ENCODE results near the gene KCNH4. TPM values are rescaled to one million over a fixed set of nuclear protein-coding genes. Genes with fewer than 3 reads are reported as not detected.

Gene KCNH4
- total and polyA plus RNA-seq, 2 of the 13 experiments (the other 11 are each of a cell fraction or from before 2014, with no cell fraction given) = 0.01 to 0.09 TPM

- ChIA-PET POLR2A (no interaction called here), CTCF (ENCODE audit: low intra/inter-chr PET ratio, low total read pairs) (no interaction called here)
- no peak overlapping the region for H3K9ac ChIP-seq (ENCODE audit: insufficient read depth, low read depth, low read length)
- FAIRE-seq = no peak
- TF ChIP-seq ZNF431 (CRISPR knock-in tag; IDR thresholded peaks at IDR 0.05; ENCODE audit: borderline replicate concordance, low read depth) (no peak), MLLT10 (CRISPR knock-in tag; IDR thresholded peaks at IDR 0.05) (no peak), PBX3 (CRISPR knock-in tag; IDR thresholded peaks at IDR 0.05; ENCODE audit: borderline replicate concordance) (no peak), RELA (CRISPR knock-in tag; IDR thresholded peaks at IDR 0.05) (no peak), POGZ (CRISPR knock-in tag; IDR thresholded peaks at IDR 0.05) (no peak), XBP1 (CRISPR knock-in tag; IDR thresholded peaks at IDR 0.05) (no peak), CBX5 (CRISPR knock-in tag; IDR thresholded peaks at IDR 0.05; ENCODE audit: borderline replicate concordance) (no peak)
- TF ChIP-seq, protein P1, sequence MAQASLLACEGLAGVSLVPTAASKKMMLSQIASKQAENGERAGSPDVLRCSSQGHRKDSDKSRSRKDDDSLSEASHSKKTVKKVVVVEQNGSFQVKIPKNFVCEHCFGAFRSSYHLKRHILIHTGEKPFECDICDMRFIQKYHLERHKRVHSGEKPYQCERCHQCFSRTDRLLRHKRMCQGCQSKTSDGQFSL (CRISPR knock-in tag; IDR thresholded peaks at IDR 0.05) = no peak
- TF ChIP-seq, protein P2, sequence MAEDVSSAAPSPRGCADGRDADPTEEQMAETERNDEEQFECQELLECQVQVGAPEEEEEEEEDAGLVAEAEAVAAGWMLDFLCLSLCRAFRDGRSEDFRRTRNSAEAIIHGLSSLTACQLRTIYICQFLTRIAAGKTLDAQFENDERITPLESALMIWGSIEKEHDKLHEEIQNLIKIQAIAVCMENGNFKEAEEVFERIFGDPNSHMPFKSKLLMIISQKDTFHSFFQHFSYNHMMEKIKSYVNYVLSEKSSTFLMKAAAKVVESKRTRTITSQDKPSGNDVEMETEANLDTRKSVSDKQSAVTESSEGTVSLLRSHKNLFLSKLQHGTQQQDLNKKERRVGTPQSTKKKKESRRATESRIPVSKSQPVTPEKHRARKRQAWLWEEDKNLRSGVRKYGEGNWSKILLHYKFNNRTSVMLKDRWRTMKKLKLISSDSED (CRISPR knock-in tag; IDR thresholded peaks at IDR 0.05) = no peak
- TF ChIP-seq, protein P3, sequence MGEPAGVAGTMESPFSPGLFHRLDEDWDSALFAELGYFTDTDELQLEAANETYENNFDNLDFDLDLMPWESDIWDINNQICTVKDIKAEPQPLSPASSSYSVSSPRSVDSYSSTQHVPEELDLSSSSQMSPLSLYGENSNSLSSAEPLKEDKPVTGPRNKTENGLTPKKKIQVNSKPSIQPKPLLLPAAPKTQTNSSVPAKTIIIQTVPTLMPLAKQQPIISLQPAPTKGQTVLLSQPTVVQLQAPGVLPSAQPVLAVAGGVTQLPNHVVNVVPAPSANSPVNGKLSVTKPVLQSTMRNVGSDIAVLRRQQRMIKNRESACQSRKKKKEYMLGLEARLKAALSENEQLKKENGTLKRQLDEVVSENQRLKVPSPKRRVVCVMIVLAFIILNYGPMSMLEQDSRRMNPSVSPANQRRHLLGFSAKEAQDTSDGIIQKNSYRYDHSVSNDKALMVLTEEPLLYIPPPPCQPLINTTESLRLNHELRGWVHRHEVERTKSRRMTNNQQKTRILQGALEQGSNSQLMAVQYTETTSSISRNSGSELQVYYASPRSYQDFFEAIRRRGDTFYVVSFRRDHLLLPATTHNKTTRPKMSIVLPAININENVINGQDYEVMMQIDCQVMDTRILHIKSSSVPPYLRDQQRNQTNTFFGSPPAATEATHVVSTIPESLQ (CRISPR knock-in tag; conservative IDR thresholded peaks at IDR 0.05) = no peak
- peaks cover 61% of the 10 kb centered on the region for H3K79me2 ChIP-seq (ENCODE audit: insufficient read depth, low read length)
- no peak overlapping the region for H3K4me3 ChIP-seq (replicated peaks in 1 of 3; ENCODE audit: insufficient read depth in 1 of 3, low read depth in 2 of 3, low read length in 3 of 3)
- no peak for DNase-seq (ENCODE audit: low spot score)
- H3K4me1 ChIP-seq (ENCODE audit: insufficient read depth, low read length) = peaks cover 28% of the 10 kb centered on the region
- in situ Hi-C loops (cut with HindIII; ENCODE audit: extremely low pct_ligation_motif_present, low pct_unique_long_range_greater_than_20kb) = no loop called here
- no peak overlapping the region for H3K4me2 ChIP-seq (ENCODE audit: low read depth, low read length)
- no TSS peak for BruUV-seq (replicated peaks)
- H4K20me1 ChIP-seq (ENCODE audit: insufficient read depth, low read length) = peaks cover 4% of the 10 kb centered on the region
- H3K36me3 ChIP-seq (replicated peaks in 1 of 2; ENCODE audit: control insufficient read depth in 1 of 2, insufficient read depth in 2 of 2, low read length in 2 of 2) = peaks cover 15 to 38% of the 10 kb centered on the region in 2 experiments
- H2AFZ ChIP-seq (ENCODE audit: low read length) = no peak overlapping the region
- no peaks in the 10 kb centered on the region for H3K9me3 ChIP-seq (ENCODE audit: low read length)
- H3K27me3 ChIP-seq (ENCODE audit: control insufficient read depth in 1 of 2, insufficient read depth in 2 of 2, low read length in 2 of 2) = no peaks in the 10 kb centered on the region
- intact Hi-C loops (cut with micrococcal nuclease; ENCODE audit: unreplicated experiment) = no loop called here
- 96% methylated on average over 7 of the region's 8 CpGs for WGBS (ENCODE audit: low lambda C conversion rate)
- no peak for ATAC-seq
- no peak overlapping the region for H3K27ac ChIP-seq (ENCODE audit: extremely low read length, insufficient read depth, low read length)
Observed at GRCh38 chr17:42141382-42141781, 39.6 kb downstream of the KCNH4 start.

Data from HepG2 (cell line).